Neural crest cell (in vitro differentiated cells): ENCODE results near the gene TTF2. TPM values are rescaled to one million over a fixed set of nuclear protein-coding genes. Genes with fewer than 3 reads are reported as not detected.
A peak's percentile ranks its signal among the peaks of the same experiment; 100 is the strongest.

Experiments
- DNase-seq: peaks from one replicate; pipeline ENCODE4 v3.0.0; 2021; ENCODE audit warnings: low read depth, mixed read lengths, low spot score
- H3K27ac Mint-ChIP-seq: one replicate; pipeline ENCODE4 v1.8.0; 2021; ENCODE audit warnings: mild to moderate bottlenecking, mixed read lengths; ENCODE audit not compliant: unreplicated experiment
- H3K27me3 Mint-ChIP-seq: 2 replicates; pipeline ENCODE4 v1.8.0; 2021; ENCODE audit warnings: low read depth, mild to moderate bottlenecking, mixed read lengths
- H3K36me3 Mint-ChIP-seq: 2 replicates; pipeline ENCODE4 v1.8.0; 2021; ENCODE audit warnings: low read depth, mild to moderate bottlenecking, mixed read lengths
- H3K4me1 Mint-ChIP-seq: 2 replicates; pipeline ENCODE4 v1.8.0; 2021; ENCODE audit warnings: mixed read lengths
- H3K4me3 Mint-ChIP-seq: one replicate; pipeline ENCODE4 v1.8.0; 2021; ENCODE audit warnings: mild to moderate bottlenecking, mixed read lengths
- H3K9me3 Mint-ChIP-seq: 2 replicates; pipeline ENCODE4 v1.8.0; 2021; ENCODE audit warnings: mixed read lengths
- CTCF ChIP-seq: fragments of 200-600 bp; sonication (generic); conservative IDR thresholded peaks from 2 replicates; pipeline ENCODE4 v1.5.0; 2021; ENCODE audit warnings: antibody characterized with exemption, mild to moderate bottlenecking
- total RNA-seq: library from RNA; stranded (reverse); gene quantifications from 2 replicates; pipeline ENCODE4 v1.2.1, GENCODE V29; 2021

The TTF2 gene
- total RNA-seq, 1 donor from 2014 or later: 66.7 TPM

- H3K4me1 Mint-ChIP-seq: no peaks in the 10 kb centered on the region
- H3K27ac Mint-ChIP-seq: peak overlapping the region; percentile 12
- DNase-seq: no peak
- H3K36me3 Mint-ChIP-seq: no peaks in the 10 kb centered on the region
- H3K4me3 Mint-ChIP-seq: no peak overlapping the region
- TF ChIP-seq CTCF: no peak
- H3K9me3 Mint-ChIP-seq: no peaks in the 10 kb centered on the region
- H3K27me3 Mint-ChIP-seq: no peaks in the 10 kb centered on the region
Observed at GRCh38 chr1:117026361-117026760, 33.8 kb upstream of the TTF2 start.

GRCh38 chr1:117029685-117030084 lies 30.4 kb upstream of the TTF2 start:
- no peak overlapping the region for H3K27ac Mint-ChIP-seq
- H3K36me3 Mint-ChIP-seq: no peaks in the 10 kb centered on the region
- no peaks in the 10 kb centered on the region for H3K9me3 Mint-ChIP-seq
- DNase-seq: no peak
- TF ChIP-seq CTCF: no peak
- H3K4me1 Mint-ChIP-seq: peaks cover 27% of the 10 kb centered on the region
- H3K4me3 Mint-ChIP-seq: no peak overlapping the region
- H3K27me3 Mint-ChIP-seq: no peaks in the 10 kb centered on the region

GRCh38 chr1:117030271-117030877 lies 29.8 kb upstream of the TTF2 start:
- H3K36me3 Mint-ChIP-seq: no peaks in the 10 kb centered on the region
- H3K4me1 Mint-ChIP-seq: peaks cover 32% of the 10 kb centered on the region
- no peak for DNase-seq
- no peak for TF ChIP-seq CTCF
- no peaks in the 10 kb centered on the region for H3K9me3 Mint-ChIP-seq
- no peaks in the 10 kb centered on the region for H3K27me3 Mint-ChIP-seq
- peak overlapping the region; percentile 90 for H3K27ac Mint-ChIP-seq
- H3K4me3 Mint-ChIP-seq: no peak overlapping the region

GRCh38 chr1:117032266-117032665 lies 27.9 kb upstream of the TTF2 start:
- peaks cover 32% of the 10 kb centered on the region for H3K4me1 Mint-ChIP-seq
- no peaks in the 10 kb centered on the region for H3K36me3 Mint-ChIP-seq
- H3K27me3 Mint-ChIP-seq: no peaks in the 10 kb centered on the region
- H3K27ac Mint-ChIP-seq: no peak overlapping the region
- DNase-seq: no peak
- H3K4me3 Mint-ChIP-seq: no peak overlapping the region
- TF ChIP-seq CTCF: no peak
- no peaks in the 10 kb centered on the region for H3K9me3 Mint-ChIP-seq

GRCh38 chr1:117032681-117033539 lies 27.2 kb upstream of the TTF2 start:
- no peak for TF ChIP-seq CTCF

More at GRCh38 chr1:117032681-117033539, 27.2 kb upstream of the TTF2 start:
- H3K4me1 Mint-ChIP-seq: peaks cover 32% of the 10 kb centered on the region
- H3K36me3 Mint-ChIP-seq: no peaks in the 10 kb centered on the region
- H3K27me3 Mint-ChIP-seq: no peaks in the 10 kb centered on the region
- no peak overlapping the region for H3K4me3 Mint-ChIP-seq
- H3K27ac Mint-ChIP-seq: peak overlapping the region; percentile 17
- no peak for DNase-seq
- no peaks in the 10 kb centered on the region for H3K9me3 Mint-ChIP-seq
